Right lobe of liver (tissue), 6 donors: Measurements from ENCODE around the gene FNDC3B. TPM values are rescaled to one million over a fixed set of nuclear protein-coding genes. Genes with fewer than 3 reads are reported as not detected.

Experiments used
- ATAC-seq, 4 donors: fragments of 200-7000 bp; cut with Tn5 transposase; one replicate each; pipeline ENCODE4 v1.9.1; 2020; ENCODE audit warnings: mild to moderate bottlenecking in 4 of 4, moderate library complexity in 4 of 4
- DNase-seq, 3 donors: peaks; one replicate each; pipeline ENCODE4 v3.0.0-alpha.2; 2020
- H3K27ac ChIP-seq, 3 donors: fragments of 200-600 bp; one replicate each; pipeline ENCODE4 v1.8.0; 2022
- H3K27me3 ChIP-seq, 2 donors: fragments of 200-600 bp; one replicate each; pipeline ENCODE4 v1.8.0; 2022
- H3K36me3 ChIP-seq, 4 donors: fragments of 200-600 bp; sonication (generic) in 1 of 4; one replicate each; pipeline versions ENCODE4 v1.5.1 to v1.8.0; 2017 to 2022; ENCODE audit warnings: control low read depth in 1 of 4
- H3K4me1 ChIP-seq, 4 donors: fragments of 200-600 bp; sonication (generic) in 1 of 4; one replicate each; pipeline versions ENCODE4 v1.5.1 to v1.8.0; 2017 to 2022; ENCODE audit warnings: control low read depth in 1 of 4
- H3K4me3 ChIP-seq, 3 donors: fragments of 200-600 bp; one replicate each; pipeline ENCODE4 v1.8.0; 2022
- H3K9me3 ChIP-seq, 4 donors: fragments of 200-600 bp; sonication (generic) in 1 of 4; one replicate each; pipeline versions ENCODE4 v1.5.1 to v1.8.0; 2017 to 2022; ENCODE audit warnings: control low read depth in 1 of 4
- POLR2A ChIP-seq: fragments of 450-650 bp; IDR thresholded peaks from one replicate; pipeline ENCODE4 v1.6.1; 2017; ENCODE audit warnings: antibody characterized with exemption, mild to moderate bottlenecking
- WGBS: methylation state at CpG from one replicate; pipeline ENCODE4 v1.1.6; 2018; ENCODE audit warnings: low coverage, low lambda C conversion rate; ENCODE audit not compliant: insufficient coverage; ENCODE audit errors: missing lambda C conversion rate; 5-methylcytosine and 5-hydroxymethylcytosine counted together
- intact Hi-C, 2 donors: fragments of 100-400 bp; cut with DNase I; formaldehyde crosslinking; loops; one replicate each; pipeline versions ENCODE4 v1.11.2 to v1.14.1; 2022
- total RNA-seq, 6 experiments: library from RNA; depleted of rRNA in 2 of 6; stranded (reverse); fragments of >200 nt in 2 of 6; fragmentation: NEBNext Ultra II Directional in 3 of 6; extraction: Animal tissue kit (Norgen Biotek cat#: 25700) in 3 of 6; gene quantifications; one replicate each; pipeline versions ENCODE4 v1.1.0 to v1.2.4, GENCODE V29; 2016 to 2023
- TF ChIP-seq, protein P1 (sequence below), 4 donors: fragments of 200-600 bp in 3 of 4; fragments of 450-650 bp in 1 of 4; IDR thresholded peaks; one replicate each; pipeline versions ENCODE4 v1.5.1 to v1.8.0; 2016 to 2022; ENCODE audit warnings: antibody characterized with exemption in 4 of 4, mild to moderate bottlenecking in 2 of 4
- donor health status: DM: no; HTN: yes; CAD: no.
- donor health status: DM: no; HTN: no; CAD: no.
- donor health status: DM: no; HTN: no; CAD: no.
- donor health status: DM: no; HTN: yes; CAD: no.
- donor health status: DM: no; HTN: yes; CAD: no.

FNDC3B gene
- total RNA-seq, 6 experiments from 2014 or later, result 40.2 to 184 (median 63.5) TPM

DNA sequence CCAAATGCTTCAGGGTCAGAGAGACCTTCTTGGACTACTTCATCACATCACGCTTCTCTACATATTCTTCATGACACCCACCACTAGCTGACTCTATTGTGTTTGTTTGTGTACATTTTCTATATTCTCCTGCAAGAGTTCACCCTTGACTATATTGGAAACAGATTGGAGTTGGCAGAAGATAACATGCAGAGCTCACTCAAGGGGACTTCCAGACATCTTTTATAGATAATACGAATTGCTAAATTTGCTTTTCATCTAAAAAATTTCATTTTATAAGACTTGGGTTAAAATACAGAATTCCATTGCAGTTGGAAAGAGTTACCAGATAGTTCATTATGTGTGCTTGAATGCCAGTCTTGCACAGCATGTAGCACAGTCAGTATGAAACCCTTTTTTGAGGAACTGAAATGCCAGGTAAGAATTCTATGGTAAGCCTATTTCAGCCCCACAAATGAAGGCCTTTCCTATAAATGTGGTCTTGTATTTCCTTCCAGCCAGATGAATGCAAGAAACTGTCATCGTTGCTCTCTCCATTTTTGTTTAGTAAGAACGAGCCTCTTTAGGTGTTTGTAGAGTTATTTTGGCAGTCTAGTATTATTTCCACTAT is 231.3 kb downstream of the FNDC3B start:
- peaks cover 0 to 10% (median 0%) of the 10 kb centered on the region in 4 donors for H3K36me3 ChIP-seq
- H3K9me3 ChIP-seq, result no peaks in the 10 kb centered on the region
- 83% methylated on average over 4 of the region's 4 CpGs for WGBS
- DNase-seq (no peak), ATAC-seq (no peak)
- no peak overlapping the region for H3K4me3 ChIP-seq
- intact Hi-C loops, result no loop called here
- no peaks in the 10 kb centered on the region for H3K4me1 ChIP-seq
- TF ChIP-seq POLR2A, result no peak
- TF ChIP-seq, protein P1, sequence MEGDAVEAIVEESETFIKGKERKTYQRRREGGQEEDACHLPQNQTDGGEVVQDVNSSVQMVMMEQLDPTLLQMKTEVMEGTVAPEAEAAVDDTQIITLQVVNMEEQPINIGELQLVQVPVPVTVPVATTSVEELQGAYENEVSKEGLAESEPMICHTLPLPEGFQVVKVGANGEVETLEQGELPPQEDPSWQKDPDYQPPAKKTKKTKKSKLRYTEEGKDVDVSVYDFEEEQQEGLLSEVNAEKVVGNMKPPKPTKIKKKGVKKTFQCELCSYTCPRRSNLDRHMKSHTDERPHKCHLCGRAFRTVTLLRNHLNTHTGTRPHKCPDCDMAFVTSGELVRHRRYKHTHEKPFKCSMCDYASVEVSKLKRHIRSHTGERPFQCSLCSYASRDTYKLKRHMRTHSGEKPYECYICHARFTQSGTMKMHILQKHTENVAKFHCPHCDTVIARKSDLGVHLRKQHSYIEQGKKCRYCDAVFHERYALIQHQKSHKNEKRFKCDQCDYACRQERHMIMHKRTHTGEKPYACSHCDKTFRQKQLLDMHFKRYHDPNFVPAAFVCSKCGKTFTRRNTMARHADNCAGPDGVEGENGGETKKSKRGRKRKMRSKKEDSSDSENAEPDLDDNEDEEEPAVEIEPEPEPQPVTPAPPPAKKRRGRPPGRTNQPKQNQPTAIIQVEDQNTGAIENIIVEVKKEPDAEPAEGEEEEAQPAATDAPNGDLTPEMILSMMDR (IDR thresholded peaks at IDR 0.05), result no peak
- H3K27ac ChIP-seq, result no peak overlapping the region
- H3K27me3 ChIP-seq, result no peaks in the 10 kb centered on the region

GRCh38 chr3:172271386-172271976 is 232.1 kb downstream of the FNDC3B start:
- TF ChIP-seq, protein P1 (IDR thresholded peaks at IDR 0.05), result no peak
- TF ChIP-seq POLR2A, result no peak
- Histone ChIP-seq H3K27me3 (no peaks in the 10 kb centered on the region), H3K36me3 (peaks cover 0 to 9% (median 0%) of the 10 kb centered on the region in 4 donors), H3K27ac (no peak overlapping the region), H3K4me3 (no peak overlapping the region), H3K9me3 (no peaks in the 10 kb centered on the region), H3K4me1 (no peaks in the 10 kb centered on the region)
- intact Hi-C loops, result no loop called here
- DNase-seq (no peak), ATAC-seq (no peak)
- 88% methylated on average over 3 of the region's 9 CpGs for WGBS

DNA sequence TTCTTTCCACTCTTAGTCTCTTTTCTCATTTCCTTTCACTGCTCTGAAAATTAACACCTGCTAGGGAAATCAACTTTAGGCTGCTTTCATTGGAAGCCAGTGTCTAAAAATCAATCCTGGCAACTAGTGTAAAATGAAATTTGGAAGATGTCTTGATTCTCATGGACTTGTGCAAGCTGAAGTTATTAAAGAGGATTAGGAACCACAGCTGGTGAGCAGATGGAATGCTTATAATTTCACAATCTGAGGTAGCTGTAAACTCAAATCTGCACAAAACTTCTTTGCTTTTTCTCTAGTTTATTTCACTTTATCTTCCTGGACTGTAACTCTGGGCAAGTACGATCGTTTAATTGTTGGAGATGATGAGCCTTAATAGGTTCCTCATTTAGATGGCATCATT is 233.3 kb downstream of the FNDC3B start:
- ATAC-seq (no peak), DNase-seq (no peak)
- no peaks in the 10 kb centered on the region for H3K4me1 ChIP-seq
- H3K36me3 ChIP-seq, result peaks cover 0 to 5% (median 0%) of the 10 kb centered on the region in 4 donors
- intact Hi-C loops, result no loop called here
- H3K27ac ChIP-seq, result no peak overlapping the region
- WGBS, result 95% methylated on average over 2 of the region's 2 CpGs
- H3K27me3 ChIP-seq, result no peaks in the 10 kb centered on the region
- TF ChIP-seq, protein P1 (IDR thresholded peaks at IDR 0.05), result no peak
- TF ChIP-seq POLR2A, result no peak
- no peak overlapping the region for H3K4me3 ChIP-seq
- H3K9me3 ChIP-seq, result no peaks in the 10 kb centered on the region

DNA sequence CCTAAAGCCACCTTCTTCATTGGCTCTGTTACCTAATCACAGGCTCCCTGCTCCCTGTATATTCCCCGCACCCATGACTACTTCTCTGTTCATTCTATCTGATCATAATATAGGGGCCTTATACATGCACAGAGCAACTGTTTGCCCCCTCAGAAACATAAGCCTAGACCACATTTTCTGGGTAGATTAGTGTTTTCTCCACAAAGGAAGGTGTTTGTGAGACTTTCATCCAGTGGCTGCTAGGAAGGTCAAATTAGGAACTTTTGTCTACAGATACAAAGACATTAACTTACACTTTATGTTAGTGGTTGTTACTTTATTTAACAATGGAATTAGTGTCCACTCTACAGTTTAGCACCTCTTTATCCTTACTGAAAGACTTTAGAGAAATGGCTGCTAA is 234.0 kb downstream of the FNDC3B start:
- TF ChIP-seq, protein P1 (IDR thresholded peaks at IDR 0.05), result no peak
- no peak for TF ChIP-seq POLR2A
- DNase-seq (no peak), ATAC-seq (no peak)
- intact Hi-C loops, result no loop called here
- Histone ChIP-seq H3K27ac (no peak overlapping the region), H3K4me3 (no peak overlapping the region), H3K4me1 (peaks cover 0 to 6% (median 0%) of the 10 kb centered on the region in 4 donors), H3K27me3 (no peaks in the 10 kb centered on the region), H3K9me3 (no peaks in the 10 kb centered on the region), H3K36me3 (peaks cover 0 to 5% (median 0%) of the 10 kb centered on the region in 4 donors)
- WGBS, result 100% methylated on average over 1 of the region's 1 CpG
